ENCODE results near the gene NODAL.

Gene NODAL

DNA sequence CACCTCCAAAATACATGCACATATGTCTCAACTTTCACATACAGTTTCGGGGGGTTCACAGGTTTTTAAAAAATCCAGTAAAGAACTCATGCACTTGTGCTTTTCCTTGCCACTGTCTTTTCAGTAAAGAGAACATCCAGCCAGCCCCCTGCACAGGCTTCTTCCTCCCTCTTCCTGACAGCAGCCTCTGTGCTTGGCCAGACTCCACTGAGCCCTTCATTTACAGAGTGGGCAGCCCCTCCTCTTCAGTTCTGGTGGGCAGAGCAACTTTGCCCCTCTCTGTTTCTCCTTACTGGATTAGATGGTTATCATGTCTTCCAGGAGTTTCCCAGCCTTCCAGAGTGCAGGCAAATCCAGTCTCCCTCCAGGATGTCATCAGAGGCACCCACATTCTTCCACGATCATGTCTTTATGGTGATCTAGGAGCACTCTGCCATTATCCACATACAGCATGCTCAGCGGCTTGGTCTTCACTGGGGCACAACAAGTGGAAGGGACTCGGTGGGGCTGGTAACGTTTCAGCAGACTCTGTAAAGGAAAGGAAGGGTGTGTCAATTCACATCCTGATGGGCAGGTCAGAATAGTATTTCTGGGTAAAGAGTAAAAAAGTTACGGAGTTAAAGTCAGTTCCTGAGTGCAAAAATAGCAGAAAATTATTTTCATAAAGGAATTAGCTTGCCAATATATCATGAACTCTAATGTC is 8.8 kb downstream of the NODAL start:
- DNase-seq: no peak

DNA sequence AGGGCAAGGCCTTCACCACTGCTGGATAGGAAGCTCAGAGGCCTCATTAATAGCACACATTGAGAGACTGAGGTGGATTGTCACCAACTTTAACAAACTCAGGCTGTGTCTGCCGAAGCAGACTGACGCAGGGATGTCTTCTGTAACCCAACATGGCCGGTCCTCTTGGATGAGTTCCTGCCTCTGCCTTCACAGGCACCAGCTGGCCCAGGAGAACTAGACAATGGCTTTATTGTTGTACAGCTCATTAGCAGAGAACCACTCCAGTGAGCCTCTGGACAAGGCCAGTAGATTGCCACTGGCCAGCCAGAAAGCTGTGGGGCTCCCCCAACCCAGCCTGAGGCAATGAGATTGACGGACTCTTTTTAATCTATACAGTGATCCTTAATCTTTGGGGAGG is 9.4 kb downstream of the NODAL start:
- DNase-seq: peak in 11 of 14 donors; percentile 36 to 79 (median 60)

DNA sequence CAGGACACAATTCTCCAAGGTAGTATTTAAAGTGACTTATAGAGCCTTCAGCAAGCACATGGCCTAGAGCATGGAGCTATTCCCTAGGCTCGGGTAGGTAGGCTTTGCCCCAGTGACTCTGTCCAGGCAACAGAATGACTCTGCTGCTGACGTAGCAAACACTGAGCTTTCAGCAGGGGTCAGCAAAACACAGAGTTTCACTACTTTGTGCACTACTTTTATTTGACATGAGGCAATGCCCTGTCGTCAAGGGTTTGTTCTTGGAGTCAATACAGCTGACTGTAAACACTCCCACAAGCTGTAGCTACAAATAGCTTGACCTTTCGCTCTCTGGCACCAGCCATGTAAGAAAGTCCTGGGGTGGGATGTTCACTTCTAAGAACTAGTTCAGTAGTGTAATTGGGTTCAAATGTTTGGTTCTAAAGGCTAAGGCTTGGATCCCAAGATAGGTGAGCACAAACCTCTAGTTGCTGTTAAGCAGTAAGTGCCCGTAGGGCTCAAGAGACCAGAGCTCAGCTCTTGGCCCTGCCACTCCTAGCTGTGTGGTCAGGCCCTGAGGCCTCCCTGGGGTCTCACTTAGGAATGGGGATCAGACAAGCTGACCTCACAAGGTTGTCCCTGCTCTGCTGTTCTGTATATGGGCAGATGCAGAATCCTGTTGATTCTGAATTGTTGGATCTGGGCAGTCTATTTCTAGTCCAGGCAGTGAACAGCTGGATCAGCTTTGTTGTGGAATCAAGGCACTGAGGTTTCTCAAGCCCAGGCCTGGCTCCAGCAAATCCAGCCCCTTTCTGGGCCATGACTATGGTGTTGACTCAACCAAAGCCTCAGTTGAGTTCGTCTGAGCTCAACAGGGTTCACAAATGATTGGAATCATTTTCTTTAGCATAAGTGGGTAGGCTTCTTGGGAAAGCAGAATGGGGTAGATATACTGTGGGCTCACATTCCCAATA is 10.7 kb downstream of the NODAL start:
- DNase-seq: peak in 6 of 14 donors; percentile 5 to 40 (median 16)

DNA sequence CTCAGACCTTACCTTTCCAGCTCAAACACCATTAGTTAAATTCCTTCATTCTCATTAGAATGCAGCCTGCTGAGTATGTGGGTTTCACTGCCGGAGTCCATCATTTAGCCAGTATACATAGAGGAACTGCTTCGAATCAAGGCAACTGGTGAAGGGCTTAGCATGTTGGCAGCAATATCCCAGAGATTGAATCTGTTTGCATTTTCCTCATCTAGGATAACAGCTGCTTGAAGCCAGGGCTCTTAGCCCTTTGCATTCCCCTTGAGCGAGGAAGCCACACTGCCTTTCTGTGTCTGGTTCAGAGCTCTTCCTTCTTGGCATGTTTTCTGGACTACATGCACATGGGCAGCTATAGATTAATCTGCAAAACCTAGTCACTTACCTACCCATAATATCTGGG is 14.7 kb downstream of the NODAL start:
- DNase-seq: no peak

DNA sequence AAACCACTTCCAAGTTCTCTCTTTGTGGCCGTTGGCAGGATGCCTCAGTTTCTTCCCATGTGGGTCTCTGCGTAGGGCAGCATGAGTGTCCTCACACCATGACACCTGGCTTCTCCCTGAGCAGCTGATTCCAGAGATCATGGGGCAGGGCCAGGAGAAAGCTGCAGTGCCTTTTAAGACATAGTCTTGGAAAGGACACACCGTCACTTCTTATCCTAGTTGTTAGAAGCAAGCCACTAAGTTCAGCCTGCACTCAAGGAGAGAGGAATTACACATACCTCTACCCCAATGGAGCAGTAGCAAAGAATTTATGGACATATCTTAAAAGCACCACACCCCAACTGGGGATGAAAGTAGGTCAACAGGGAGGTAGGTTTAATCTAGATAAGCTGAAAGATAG is 16.4 kb downstream of the NODAL start:
- DNase-seq: no peak

GRCh38 chr10:70424320-70424719 is 17.2 kb downstream of the NODAL start:
- no peak for DNase-seq

- no peak for DNase-seq
Measured at GRCh38 chr10:70418713-70419112, 22.8 kb downstream of the NODAL start.

DNA sequence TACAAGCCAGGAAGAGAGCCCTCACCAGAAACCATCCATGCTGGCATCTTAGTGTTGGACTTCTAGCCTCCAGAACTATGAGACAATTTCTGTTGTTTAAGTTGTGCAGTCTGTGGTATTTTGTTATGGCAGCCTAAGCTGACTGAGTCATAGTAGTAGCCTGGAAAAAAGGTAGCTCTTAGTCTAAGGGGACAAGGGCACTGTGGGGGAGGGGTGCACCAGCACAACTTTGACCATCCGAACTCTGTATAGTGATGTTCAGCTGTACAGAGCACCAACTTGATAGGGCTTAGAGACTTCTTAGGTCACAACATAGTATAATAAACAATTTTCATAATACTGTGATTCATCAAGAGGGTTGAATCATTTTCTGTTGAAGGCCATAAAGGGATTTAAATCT is 23.3 kb downstream of the NODAL start:
- no peak for DNase-seq

- no peak for DNase-seq
Measured at GRCh38 chr10:70417568-70417967, 23.9 kb downstream of the NODAL start.

DNA sequence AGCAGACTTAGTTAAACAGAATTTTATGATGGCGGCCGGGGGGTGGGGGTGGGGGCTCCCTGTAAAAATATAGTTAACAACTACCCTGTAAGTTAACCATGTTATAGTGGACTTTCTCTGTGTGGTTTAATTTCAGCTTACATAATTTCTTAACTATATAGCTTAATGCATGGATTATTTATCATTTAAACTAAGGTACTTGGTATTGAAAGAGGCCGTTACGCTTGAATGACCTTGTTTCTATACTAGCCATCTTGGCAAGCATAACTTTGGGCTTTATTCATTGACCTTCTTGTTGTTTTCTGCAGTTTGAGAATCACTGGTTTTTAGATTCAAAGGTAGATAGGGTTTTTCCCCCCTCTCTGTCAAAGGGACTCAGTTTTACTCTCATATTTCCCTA is 29.1 kb downstream of the NODAL start:
- no peak for DNase-seq

- DNase-seq: no peak
Measured at GRCh38 chr10:70410608-70411007, 30.9 kb downstream of the NODAL start.

DNA sequence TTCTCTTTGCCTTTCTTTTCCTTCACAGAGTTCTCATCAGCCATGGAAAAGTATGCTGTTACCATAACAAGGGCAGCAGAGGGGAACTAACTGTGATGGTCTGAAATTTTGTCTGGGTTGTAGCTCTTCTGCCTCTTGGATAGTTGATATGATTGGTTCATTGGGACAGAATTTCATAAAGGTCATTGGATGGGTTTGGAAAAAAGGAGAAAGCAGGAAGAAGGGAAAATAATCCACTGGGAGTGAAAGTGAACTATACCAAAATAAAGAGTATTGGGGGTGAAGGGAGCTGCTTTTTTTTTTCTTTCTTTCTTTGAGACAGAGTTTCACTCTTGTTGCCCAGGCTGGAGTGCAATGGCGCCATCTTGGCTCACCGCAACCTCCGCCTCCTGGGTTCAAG is 31.7 kb downstream of the NODAL start:
- no peak for DNase-seq

GRCh38 chr10:70405037-70405824 is 36.2 kb downstream of the NODAL start:
- peak in 13 of 14 donors; percentile 13 to 78 (median 56) for DNase-seq

DNA sequence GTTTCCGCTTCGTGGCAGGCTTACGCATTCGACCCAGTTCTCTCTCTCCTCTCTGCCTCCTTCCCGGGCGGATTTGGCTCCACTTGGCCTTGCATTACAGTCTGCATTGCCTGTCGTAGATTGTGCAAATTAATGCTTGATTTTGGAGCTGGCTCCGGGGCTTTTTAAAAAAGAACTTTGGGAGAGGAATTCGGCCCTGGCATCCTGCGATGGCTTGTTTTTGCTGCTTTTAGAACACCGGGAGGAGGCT is 36.8 kb downstream of the NODAL start:
- DNase-seq: peak in 3 of 14 donors; percentile 35 to 57 (median 38)

DNA sequence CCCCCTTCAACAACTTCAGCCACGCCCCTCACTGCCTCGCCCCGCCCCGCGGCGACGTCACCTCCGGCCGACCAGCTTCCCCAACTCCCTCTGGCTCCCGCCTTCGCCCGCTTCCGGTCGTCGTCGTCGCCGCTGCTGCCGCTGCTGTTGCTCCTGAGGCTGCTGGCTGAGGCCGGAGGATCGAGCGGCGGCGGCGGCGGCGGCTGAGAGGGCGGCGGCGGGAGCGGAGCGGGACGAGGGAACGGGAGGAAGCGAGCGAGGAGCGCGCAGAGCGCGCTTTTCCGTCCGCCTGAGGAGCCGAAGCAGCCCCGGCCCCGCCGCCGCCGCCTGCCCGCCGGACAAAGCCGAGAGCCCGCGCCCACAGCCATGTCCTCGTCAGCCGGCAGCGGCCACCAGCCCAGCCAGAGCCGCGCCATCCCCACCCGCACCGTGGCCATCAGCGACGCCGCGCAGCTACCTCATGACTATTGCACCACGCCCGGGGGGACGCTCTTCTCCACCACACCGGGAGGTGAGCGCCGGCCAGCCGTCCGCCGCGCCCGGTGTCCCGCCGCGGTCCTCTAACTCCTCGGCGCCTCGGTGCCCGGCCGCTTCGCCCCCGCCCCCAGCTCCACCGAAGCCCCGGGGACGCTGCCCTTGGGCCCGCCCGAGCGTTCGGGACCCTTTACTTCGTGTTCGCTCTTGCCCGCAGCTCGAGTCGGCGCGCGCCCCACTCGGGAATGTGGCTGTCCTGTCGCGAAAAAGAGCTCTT is 37.3 kb downstream of the NODAL start, which contains the start of gene EIF4EBP2:
EIF4EBP2 (plus strand) TSS at position 110 of the 751 bp plus-strand sequence; CDS start at position 367, 257 bp downstream.
- DNase-seq: peak; percentile 74 to 98 (median 95)

DNA sequence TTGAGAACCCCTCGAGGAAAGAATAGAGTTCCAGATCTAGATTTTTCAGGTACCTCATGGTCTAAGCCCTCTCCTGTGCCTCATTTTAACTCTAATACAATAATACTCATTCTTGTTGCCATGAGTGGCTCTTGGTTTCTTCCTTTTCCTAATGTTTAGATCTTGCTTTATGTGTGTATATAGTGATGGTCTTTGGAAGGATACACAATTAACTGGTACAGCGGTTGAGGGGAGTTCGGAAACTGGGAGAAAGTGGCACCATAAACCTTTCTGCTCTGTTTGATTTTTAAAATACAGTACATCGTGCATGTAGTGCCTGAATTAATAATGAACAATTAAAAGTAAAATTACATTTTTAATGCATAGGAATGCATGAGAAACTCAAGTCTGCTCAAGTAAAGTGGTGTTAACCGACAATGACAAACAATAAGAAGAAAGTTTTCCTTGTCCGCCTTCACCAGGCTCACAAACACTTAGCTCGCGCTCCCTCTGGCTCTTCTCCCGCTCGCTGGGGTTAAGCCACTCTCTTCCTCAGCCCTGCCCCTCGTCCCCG is 37.9 kb downstream of the NODAL start:
- no peak for DNase-seq

DNA sequence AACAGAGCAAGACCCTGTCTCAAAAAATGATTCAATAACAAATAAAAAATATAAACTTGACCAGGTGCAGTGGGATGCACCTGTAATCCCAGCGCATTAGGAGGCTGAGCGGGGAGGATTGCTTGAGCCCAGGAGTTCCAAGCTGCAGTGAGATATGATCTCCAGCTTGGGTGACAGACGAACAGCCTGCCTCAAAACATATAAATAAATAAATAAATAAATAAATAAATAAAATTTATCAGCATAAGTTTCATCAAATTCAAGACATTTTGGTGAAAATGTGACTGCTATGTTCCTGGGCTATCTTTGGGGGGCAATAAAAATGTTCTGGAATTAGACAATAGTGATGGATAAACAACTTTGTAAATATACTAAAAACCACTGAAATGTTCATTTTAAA is 42.3 kb downstream of the NODAL start:
- no peak for DNase-seq

DNA sequence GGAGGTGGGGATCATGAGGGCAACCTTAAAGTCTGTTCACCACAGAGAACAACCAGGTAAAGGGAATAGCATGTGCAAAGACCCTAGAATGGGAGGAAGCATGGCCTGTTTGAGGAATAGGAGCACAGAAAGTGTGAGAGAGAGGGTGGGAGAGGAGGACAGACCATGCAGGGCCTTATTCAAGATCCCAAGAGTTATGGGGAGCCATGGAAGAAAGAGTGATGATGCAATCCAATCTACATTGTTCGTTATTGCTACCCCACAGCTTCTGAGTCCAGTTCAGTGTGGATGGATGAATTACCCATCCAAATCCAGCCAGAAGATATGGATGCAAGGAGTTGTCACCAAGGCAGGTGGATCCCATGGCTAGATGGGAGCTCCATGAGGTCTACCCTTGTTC is 45.3 kb downstream of the NODAL start:
- no peak for DNase-seq

GRCh38 chr10:70391654-70392053 is 49.8 kb downstream of the NODAL start:
- DNase-seq: no peak
